Endothelial cell of umbilical vein (primary cell): ENCODE data around the gene ST13. TPM values are rescaled to one million over a fixed set of nuclear protein-coding genes. Genes with fewer than 3 reads are reported as not detected.

Experiments used
- BruUV-seq: library from RNA; stranded (reverse); fragments of 400-500 nt; replicated peaks from 2 replicates; lab custom pipeline; 2021; lab: Mats Ljungman, UMichigan
- CTCF ChIA-PET: fragments of 300-600, 350-600 bp; sonication (Branson Sonifier 250); formaldehyde crosslinking; loops from one replicate; lab custom pipeline; 2021; ENCODE audit warnings: antibody characterized with exemption, inconsistent platforms; lab: Charles Lee
- POLR2A ChIA-PET: fragments of 300-600, 350-600 bp; sonication (Branson Sonifier 250); formaldehyde crosslinking; loops from one replicate; lab custom pipeline; 2021; ENCODE audit warnings: antibody characterized with exemption, inconsistent platforms; lab: Charles Lee
- DNase-seq: peaks from one replicate; pipeline ENCODE4 v3.0.0-alpha.2; 2011; ENCODE audit warnings: low read depth, low spot score
- FAIRE-seq: peaks from 2 replicates; lab custom pipeline; 2011; peaks lifted over from hg19 to GRCh38; lab: Jason Lieb, UNC
- H2AFZ ChIP-seq: 2 replicates; pipeline ENCODE4 v1.6.0; 2012; ENCODE audit warnings: low read depth, low read length, control low read depth, inconsistent platforms
- H3K27ac ChIP-seq: 2 replicates; pipeline ENCODE4 v1.5.1; 2011; ENCODE audit warnings: low read depth, mild to moderate bottlenecking, control low read depth, low read length, moderate library complexity; ENCODE audit not compliant: insufficient read depth
- H3K27me3 ChIP-seq, 2 experiments: 2 replicates each; pipeline versions ENCODE4 v1.6.0 to v1.6.1; 2011; ENCODE audit warnings: low read length in 2 of 2, mixed read lengths in 1 of 2; ENCODE audit not compliant: control insufficient read depth in 2 of 2, insufficient read depth in 2 of 2
- H3K36me3 ChIP-seq, 2 experiments: 2 replicates in 1 of 2; 3 replicates in 1 of 2; pipeline ENCODE4 v1.5.1; 2011; ENCODE audit warnings: low read length in 2 of 2, mild to moderate bottlenecking in 1 of 2, moderate library complexity in 1 of 2; ENCODE audit not compliant: control insufficient read depth in 2 of 2, insufficient read depth in 2 of 2; ENCODE audit errors: extremely low read depth in 1 of 2
- H3K4me1 ChIP-seq: 3 replicates; pipeline ENCODE4 v1.5.1; 2011; ENCODE audit warnings: mild to moderate bottlenecking, low read length; ENCODE audit not compliant: control insufficient read depth, insufficient read depth; ENCODE audit errors: extremely low read depth
- H3K4me2 ChIP-seq: 2 replicates; pipeline ENCODE4 v1.6.1; 2011; ENCODE audit warnings: low read length, control low read depth, mixed read lengths; ENCODE audit not compliant: insufficient read depth
- H3K4me3 ChIP-seq, 3 experiments: fragments of 200-600 bp in 1 of 3; sonication (generic), shearing (Covaris generic) in 1 of 3; replicated peaks in 1 of 3; 2 replicates each; pipeline ENCODE4 v1.5.1; 2011 to 2016; ENCODE audit warnings: control low read depth in 3 of 3, low read length in 3 of 3, mild to moderate bottlenecking in 2 of 3, inconsistent platforms in 1 of 3, low read depth in 1 of 3, moderate library complexity in 1 of 3; ENCODE audit not compliant: insufficient read depth in 1 of 3
- H3K79me2 ChIP-seq: 2 replicates; pipeline ENCODE4 v1.6.0; 2012; ENCODE audit warnings: low read length, inconsistent platforms; ENCODE audit not compliant: control insufficient read depth, insufficient read depth
- H3K9ac ChIP-seq: replicated peaks from 2 replicates; pipeline ENCODE3; 2011; ENCODE audit warnings: low read length, control low read depth; ENCODE audit not compliant: insufficient read depth; ENCODE audit errors: extremely low read depth
- H3K9me1 ChIP-seq: replicated peaks from 3 replicates; pipeline ENCODE4 v1.6.0; 2011; ENCODE audit warnings: mild to moderate bottlenecking, low read length; ENCODE audit not compliant: control insufficient read depth, insufficient read depth; ENCODE audit errors: extremely low read depth
- H3K9me3 ChIP-seq: replicated peaks from 2 replicates; pipeline ENCODE4 v1.5.1; 2012; ENCODE audit warnings: low read length, inconsistent platforms; ENCODE audit not compliant: control insufficient read depth, insufficient read depth
- H4K20me1 ChIP-seq: replicated peaks from 2 replicates; pipeline ENCODE3; 2011; ENCODE audit warnings: mild to moderate bottlenecking, low read length; ENCODE audit not compliant: control insufficient read depth, insufficient read depth; ENCODE audit errors: extremely low read depth
- CTCF ChIP-seq, 2 donors: IDR thresholded peaks; 1 replicate in 1 of 2; 2 replicates in 1 of 2; pipeline ENCODE4 v1.5.1; 2011; ENCODE audit warnings: low read length in 2 of 2, mild to moderate bottlenecking in 2 of 2, moderate library complexity in 2 of 2, control low read depth in 1 of 2, inconsistent platforms in 1 of 2, low read depth in 1 of 2; ENCODE audit not compliant: insufficient read depth in 1 of 2; ENCODE audit errors: extremely low read depth in 1 of 2
- EZH2 ChIP-seq: IDR thresholded peaks from 2 replicates; pipeline ENCODE4 v1.6.1; 2012; ENCODE audit warnings: borderline replicate concordance, low read depth, mild to moderate bottlenecking, moderate library complexity, low read length, inconsistent platforms; ENCODE audit not compliant: severe bottlenecking
- FOS ChIP-seq: IDR thresholded peaks from 2 replicates; pipeline ENCODE4 v1.6.1; 2011; ENCODE audit warnings: mild to moderate bottlenecking, low read length, moderate library complexity, borderline replicate concordance; ENCODE audit not compliant: insufficient read depth
- GATA2 ChIP-seq: IDR thresholded peaks from 2 replicates; pipeline ENCODE4 v1.7.0; 2011; ENCODE audit warnings: low read depth, mild to moderate bottlenecking, moderate library complexity, mixed read lengths, low read length; ENCODE audit not compliant: insufficient read length, insufficient read depth
- JUN ChIP-seq: IDR thresholded peaks from 2 replicates; pipeline ENCODE4 v1.6.1; 2011; ENCODE audit warnings: borderline replicate concordance, low read depth; ENCODE audit not compliant: insufficient read length, insufficient read depth
- MYC ChIP-seq: IDR thresholded peaks from one replicate; pipeline ENCODE4 v1.6.1; 2011; ENCODE audit warnings: mild to moderate bottlenecking, low read depth, low read length
- POLR2A ChIP-seq: IDR thresholded peaks from 2 replicates; pipeline ENCODE4 v1.6.1; 2012; ENCODE audit warnings: low read depth, mild to moderate bottlenecking, control low read depth, low read length
- POLR2AphosphoS5 ChIP-seq: IDR thresholded peaks from 2 replicates; pipeline ENCODE4 v1.6.1; 2012; ENCODE audit warnings: low read depth, mild to moderate bottlenecking, control low read depth, low read length, moderate library complexity; ENCODE audit not compliant: insufficient read depth
- dilution Hi-C: fragments of 300-500 bp; cut with MboI; formaldehyde crosslinking; loops from one replicate; pipeline ENCODE4 v1.15.0; 2019; ENCODE audit warnings: low sequenced_read_pairs; ENCODE audit not compliant: extremely low pct_ligation_motif_present
- intact Hi-C: fragments of 100-400 bp; cut with micrococcal nuclease; formaldehyde crosslinking; loops from one replicate; pipeline ENCODE4 v1.10.0; 2022
- polyA plus RNA-seq, 4 experiments: library from polyadenylated mRNA; depleted of rRNA in 3 of 4; stranded (reverse) in 3 of 4; unstranded in 1 of 4; fragments of >200 nt; gene quantifications; 2 replicates each; pipeline versions ENCODE4 v1.2.1 to v1.2.3, GENCODE V29; 2011 to 2012; ENCODE audit warnings: missing spikeins in 1 of 4
- total RNA-seq: library from RNA; stranded (reverse); gene quantifications from 2 replicates; pipeline ENCODE4 v1.2.3, GENCODE V29; 2021
- TF ChIP-seq, protein P1 (sequence below): IDR thresholded peaks from 2 replicates; pipeline ENCODE4 v1.6.1; 2011; ENCODE audit not compliant: insufficient read depth, insufficient read length

The ST13 gene
- total and polyA plus RNA-seq, 2 donors (not counting 3 experiments of a cell fraction or from before 2014, with no cell fraction given) = 41.2 to 250 TPM

DNA sequence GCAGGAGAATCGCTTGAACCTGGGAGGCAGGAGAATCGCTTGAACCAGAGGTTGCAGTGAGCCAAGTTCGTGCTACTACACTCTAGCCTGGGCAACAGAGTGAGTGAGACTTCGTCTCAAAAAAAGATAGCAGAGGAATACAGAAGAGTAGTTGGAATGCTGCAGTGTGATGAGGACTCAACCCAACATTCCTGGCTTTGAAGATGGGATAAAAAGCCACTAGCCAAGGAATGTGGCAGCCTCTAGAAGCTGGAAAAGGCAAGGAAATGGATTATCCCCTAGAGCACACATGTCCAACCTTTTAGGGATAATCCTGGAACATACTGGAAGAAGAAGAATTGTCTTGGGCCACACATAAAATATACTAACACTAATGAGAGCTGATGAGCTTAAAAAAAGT, 51.2 kb downstream of the ST13 start:
- no TSS peak for BruUV-seq

More for the DNA sequence above, 51.2 kb downstream of the ST13 start:
- Histone ChIP-seq H2AFZ (no peak overlapping the region), H3K4me2 (no peak overlapping the region), H3K36me3 (no peaks in the 10 kb centered on the region), H3K4me3 (no peak overlapping the region), H3K9me3 (no peaks in the 10 kb centered on the region), H4K20me1 (no peaks in the 10 kb centered on the region), H3K79me2 (peaks cover 22% of the 10 kb centered on the region), H3K9ac (no peak overlapping the region), H3K27me3 (no peaks in the 10 kb centered on the region), H3K4me1 (peaks cover 16% of the 10 kb centered on the region), H3K27ac (no peak overlapping the region), H3K9me1 (no peaks in the 10 kb centered on the region)
- ChIA-PET CTCF (interaction anchor here (1.0 kb wide), 1 partner anchor 110 kb away, joined by 3 read pairs; no protein-coding TSS in a partner anchor), POLR2A (no interaction called here)
- intact Hi-C loops = no loop called here
- dilution Hi-C loops = no loop called here
- DNase-seq = no peak
- TF ChIP-seq JUN (no peak), CTCF (IDR thresholded peaks at IDR 0.05; ENCODE audit: extremely low read depth in 1 of 2, insufficient read depth in 1 of 2, low read depth in 1 of 2, low read length in 2 of 2) (no peak), POLR2A (no peak), POLR2AphosphoS5 (no peak), MYC (no peak), GATA2 (no peak), EZH2 (no peak), FOS (no peak)
- TF ChIP-seq, protein P1, sequence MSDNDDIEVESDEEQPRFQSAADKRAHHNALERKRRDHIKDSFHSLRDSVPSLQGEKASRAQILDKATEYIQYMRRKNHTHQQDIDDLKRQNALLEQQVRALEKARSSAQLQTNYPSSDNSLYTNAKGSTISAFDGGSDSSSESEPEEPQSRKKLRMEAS = no peak
- FAIRE-seq = no peak
